ENCODE measurements around the gene EMC9. TPM values are rescaled to one million over a fixed set of nuclear protein-coding genes. Genes with fewer than 3 reads are reported as not detected.
A peak's percentile ranks its signal among the peaks of the same experiment; 100 is the strongest.

Gene EMC9
- polyA plus RNA-seq, 3 donors from 2014 or later = 14.2 to 19.0 (median 17.6) TPM

- peak; percentile 82 to 85 (median 84) for DNase-seq
- Mint-ChIP-seq H3K4me1 (peaks cover 23 to 31% of the 10 kb centered on the region in 2 donors), H3K36me3 (peaks cover 12 to 25% (median 24%) of the 10 kb centered on the region in 3 donors), H3K9me3 (peaks cover 0 to 1% (median 0%) of the 10 kb centered on the region in 6 donors), H3K27ac (peak within 1 kb of the TSS; percentile 84 to 97 (median 88)), H3K4me3 (peak within 1 kb of the TSS; percentile 88 to 95 (median 93)), H3K27me3 (ENCODE audit: low read depth in 3 of 3) (peaks cover 6 to 13% (median 7%) of the 10 kb centered on the region in 3 donors)
These were observed 30.2 kb upstream of the EMC9 start, which contains the start of gene REC8 for GRCh38 chr14:24171422-24172260. Gene REC8 (plus strand): TSS chr14:24172080. CDS start chr14:24172553, 473 bp downstream.

- peaks cover 45 to 53% of the 10 kb centered on the region in 2 donors for H3K4me1 Mint-ChIP-seq
- no peak overlapping the region for H3K4me3 Mint-ChIP-seq
- peak overlapping the region in 5 of 6 donors; percentile 19 to 88 (median 66) for H3K27ac Mint-ChIP-seq
- DNase-seq = no peak
- peaks cover 3 to 19% (median 4%) of the 10 kb centered on the region in 3 donors for H3K27me3 Mint-ChIP-seq (ENCODE audit: low read depth in 3 of 3)
- no peaks in the 10 kb centered on the region for H3K9me3 Mint-ChIP-seq
- H3K36me3 Mint-ChIP-seq = peaks cover 30 to 44% (median 37%) of the 10 kb centered on the region in 3 donors
These were observed 26.2 kb upstream of the EMC9 start for GRCh38 chr14:24167469-24168114.

GRCh38 chr14:24165785-24166184, 24.4 kb upstream of the EMC9 start:
- no peak for DNase-seq
- H3K36me3 Mint-ChIP-seq = peaks cover 36 to 48% (median 42%) of the 10 kb centered on the region in 3 donors
- peaks cover 49 to 53% of the 10 kb centered on the region in 2 donors for H3K4me1 Mint-ChIP-seq
- no peaks in the 10 kb centered on the region for H3K9me3 Mint-ChIP-seq
- H3K27ac Mint-ChIP-seq = peak overlapping the region in 3 of 6 donors; percentile 56 to 71 (median 67)
- no peak overlapping the region for H3K4me3 Mint-ChIP-seq
- H3K27me3 Mint-ChIP-seq (ENCODE audit: low read depth in 3 of 3) = peaks cover 5 to 21% (median 6%) of the 10 kb centered on the region in 3 donors

GRCh38 chr14:24164518-24164991, 23.2 kb upstream of the EMC9 start:
- Mint-ChIP-seq H3K36me3 (peaks cover 39 to 46% (median 41%) of the 10 kb centered on the region in 3 donors), H3K9me3 (no peaks in the 10 kb centered on the region), H3K4me3 (peak overlapping the region in 1 of 5 donors; percentile 41), H3K27ac (peak overlapping the region in 5 of 6 donors; percentile 40 to 99 (median 67)), H3K4me1 (peaks cover 52 to 55% of the 10 kb centered on the region in 2 donors), H3K27me3 (ENCODE audit: low read depth in 3 of 3) (peaks cover 6 to 19% (median 7%) of the 10 kb centered on the region in 3 donors)
- DNase-seq = no peak

GRCh38 chr14:24162093-24162492, 20.7 kb upstream of the EMC9 start:
- DNase-seq = no peak
- Mint-ChIP-seq H3K9me3 (no peaks in the 10 kb centered on the region), H3K4me3 (peak overlapping the region; percentile 98 to 100 (median 98)), H3K27ac (peak overlapping the region; percentile 97 to 100 (median 98)), H3K36me3 (peaks cover 28 to 47% (median 29%) of the 10 kb centered on the region in 3 donors), H3K4me1 (peaks cover 47 to 55% of the 10 kb centered on the region in 2 donors), H3K27me3 (ENCODE audit: low read depth in 3 of 3) (peaks cover 6 to 16% (median 7%) of the 10 kb centered on the region in 3 donors)

GRCh38 chr14:24160850-24161804, 19.7 kb upstream of the EMC9 start, which contains the start of gene IRF9:
Gene IRF9 (plus strand): TSS chr14:24161265. CDS start chr14:24162145, 880 bp downstream.
- DNase-seq = peak; percentile 94 to 95 (median 95)
- H3K4me3 Mint-ChIP-seq = peak within 1 kb of the TSS; percentile 98 to 100 (median 98)
- H3K9me3 Mint-ChIP-seq = no peaks in the 10 kb centered on the region
- peak within 1 kb of the TSS; percentile 97 to 100 (median 98) for H3K27ac Mint-ChIP-seq
- H3K27me3 Mint-ChIP-seq (ENCODE audit: low read depth in 3 of 3) = peaks cover 6 to 14% (median 7%) of the 10 kb centered on the region in 3 donors
- peaks cover 28 to 43% (median 31%) of the 10 kb centered on the region in 3 donors for H3K36me3 Mint-ChIP-seq
- H3K4me1 Mint-ChIP-seq = peaks cover 47 to 55% of the 10 kb centered on the region in 2 donors

- Mint-ChIP-seq H3K36me3 (peaks cover 30 to 47% (median 35%) of the 10 kb centered on the region in 3 donors), H3K9me3 (no peaks in the 10 kb centered on the region), H3K27ac (peak overlapping the region; percentile 97 to 100 (median 98)), H3K27me3 (ENCODE audit: low read depth in 3 of 3) (peaks cover 6 to 14% (median 7%) of the 10 kb centered on the region in 3 donors), H3K4me3 (peak overlapping the region in 2 of 5 donors; percentile 28 to 34), H3K4me1 (peaks cover 46 to 50% of the 10 kb centered on the region in 2 donors)
- DNase-seq = no peak
These were observed 19.1 kb upstream of the EMC9 start for GRCh38 chr14:24160499-24160849.

GRCh38 chr14:24159777-24160498, 18.5 kb upstream of the EMC9 start:
- peaks cover 42 to 45% of the 10 kb centered on the region in 2 donors for H3K4me1 Mint-ChIP-seq

GRCh38 chr14:24157331-24157730, 15.9 kb upstream of the EMC9 start:
- Mint-ChIP-seq H3K36me3 (peaks cover 19 to 40% (median 28%) of the 10 kb centered on the region in 3 donors), H3K4me1 (peaks cover 20 to 23% of the 10 kb centered on the region in 2 donors), H3K4me3 (no peak overlapping the region), H3K27ac (peak overlapping the region in 1 of 6 donors; percentile 45), H3K27me3 (ENCODE audit: low read depth in 3 of 3) (peaks cover 6 to 8% (median 7%) of the 10 kb centered on the region in 3 donors), H3K9me3 (no peaks in the 10 kb centered on the region)
- DNase-seq = no peak

More at GRCh38 chr14:24159777-24160498, 18.5 kb upstream of the EMC9 start:
- no peak for DNase-seq
- Mint-ChIP-seq H3K27ac (peak overlapping the region; percentile 86 to 100 (median 98)), H3K9me3 (no peaks in the 10 kb centered on the region), H3K4me3 (peak overlapping the region in 2 of 5 donors; percentile 28 to 34), H3K36me3 (peaks cover 29 to 50% (median 32%) of the 10 kb centered on the region in 3 donors), H3K27me3 (ENCODE audit: low read depth in 3 of 3) (peaks cover 6 to 14% (median 7%) of the 10 kb centered on the region in 3 donors)

GRCh38 chr14:24156840-24157239, 15.4 kb upstream of the EMC9 start:
- Mint-ChIP-seq H3K9me3 (no peaks in the 10 kb centered on the region), H3K27ac (peak overlapping the region in 5 of 6 donors; percentile 4 to 79 (median 27)), H3K4me3 (no peak overlapping the region), H3K4me1 (peaks cover 15 to 18% of the 10 kb centered on the region in 2 donors), H3K27me3 (ENCODE audit: low read depth in 3 of 3) (peaks cover 6 to 8% (median 7%) of the 10 kb centered on the region in 3 donors), H3K36me3 (peaks cover 15 to 39% (median 26%) of the 10 kb centered on the region in 3 donors)
- DNase-seq = no peak

GRCh38 chr14:24155100-24155499, 13.7 kb upstream of the EMC9 start:
- Mint-ChIP-seq H3K9me3 (no peaks in the 10 kb centered on the region), H3K27me3 (ENCODE audit: low read depth in 3 of 3) (peaks cover 0 to 2% (median 0%) of the 10 kb centered on the region in 3 donors), H3K27ac (no peak overlapping the region), H3K36me3 (peaks cover 11 to 50% (median 26%) of the 10 kb centered on the region in 3 donors), H3K4me1 (peaks cover 6 to 9% of the 10 kb centered on the region in 2 donors), H3K4me3 (no peak overlapping the region)
- DNase-seq = no peak

Measured in immature natural killer cell (primary cell).